NCI-H1417 (cell line): ENCODE results near the gene DLGAP1.
A peak's percentile ranks its signal among the peaks of the same experiment; 100 is the strongest.

Experiments used
- DNase-seq, 3 experiments: peaks; one replicate each; lab custom pipeline; 2025; lab: John Stamatoyannopoulos, UW

DLGAP1 gene

DNA sequence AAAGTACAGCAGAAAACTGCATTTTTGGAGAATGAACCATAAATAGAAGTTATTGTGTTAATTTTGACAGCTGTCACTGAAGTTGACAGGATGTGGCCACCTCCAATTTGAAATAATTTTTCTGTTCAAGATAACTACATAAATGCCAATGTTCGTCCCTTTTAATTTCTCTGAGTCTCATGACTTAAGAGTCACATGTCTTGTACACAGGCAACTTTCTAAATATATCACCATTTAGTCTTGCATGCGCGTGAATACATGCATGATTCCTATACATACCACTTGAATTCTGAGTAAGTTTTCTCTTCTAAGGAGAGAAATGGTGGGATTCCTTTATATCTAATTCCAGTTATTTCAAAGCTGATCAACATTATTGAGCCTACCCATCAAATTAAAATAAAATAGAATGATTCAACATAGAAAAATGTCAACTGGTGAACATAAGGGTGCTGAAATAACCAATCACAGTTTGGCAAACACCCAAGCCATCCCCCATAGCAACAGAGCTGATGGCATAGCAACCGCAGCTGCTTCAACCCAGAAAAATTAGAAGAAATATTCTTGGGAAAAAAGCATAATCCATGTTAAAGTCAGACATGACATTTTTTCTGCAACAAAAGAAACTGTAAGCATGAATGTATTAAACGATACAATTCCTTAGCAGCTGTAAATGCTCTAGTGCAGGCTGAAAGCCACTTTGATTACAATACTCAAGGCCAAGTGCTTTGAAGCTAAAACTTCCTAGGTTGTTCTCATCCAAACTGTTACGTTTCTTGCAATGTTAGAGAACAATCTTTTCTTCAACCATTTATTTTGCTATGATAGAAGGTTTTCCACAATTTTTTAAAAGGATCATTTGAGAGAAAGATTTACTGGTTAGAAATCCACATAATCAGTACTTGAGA is 282.7 kb downstream of the DLGAP1 start:
- no peak for DNase-seq

DNA sequence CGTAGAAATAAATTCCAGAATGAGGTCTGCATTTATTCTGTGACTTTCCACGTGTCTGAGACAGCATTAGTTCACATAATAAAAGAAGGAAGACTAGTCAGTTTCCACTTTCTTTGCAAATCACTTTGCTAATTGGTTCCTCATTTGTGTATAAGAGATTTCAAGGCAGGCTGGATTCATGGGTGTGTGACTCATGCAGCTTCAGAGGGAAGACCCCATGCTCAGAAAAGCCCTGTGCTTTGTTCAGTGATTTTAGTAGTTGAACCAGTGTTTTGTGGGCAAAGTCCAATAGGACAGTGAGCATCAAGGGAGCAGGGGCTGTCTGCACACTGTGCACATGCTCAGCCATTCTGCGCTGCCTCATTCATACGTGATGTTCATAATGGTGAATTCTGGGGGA is 297.8 kb downstream of the DLGAP1 start:
- no peak for DNase-seq

DNA sequence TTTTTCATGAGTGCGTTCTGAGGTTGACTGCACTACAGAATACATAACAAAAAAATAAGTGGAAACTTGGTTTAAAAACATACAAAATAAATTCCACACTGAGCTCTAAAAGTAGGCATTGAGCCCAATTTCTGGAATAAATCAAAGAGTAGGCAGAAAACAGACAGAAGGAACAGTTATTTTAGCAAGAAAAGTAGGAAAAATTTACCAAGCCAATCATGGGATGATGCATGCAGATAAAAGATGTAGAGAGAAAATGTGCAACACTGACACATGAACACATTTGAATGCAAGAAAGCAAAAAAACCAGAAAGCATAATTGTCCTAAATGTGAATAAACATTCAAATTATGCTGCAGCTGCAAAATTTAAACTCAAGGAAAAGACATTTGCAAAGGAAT is 308.3 kb downstream of the DLGAP1 start:
- no peak for DNase-seq

DNA sequence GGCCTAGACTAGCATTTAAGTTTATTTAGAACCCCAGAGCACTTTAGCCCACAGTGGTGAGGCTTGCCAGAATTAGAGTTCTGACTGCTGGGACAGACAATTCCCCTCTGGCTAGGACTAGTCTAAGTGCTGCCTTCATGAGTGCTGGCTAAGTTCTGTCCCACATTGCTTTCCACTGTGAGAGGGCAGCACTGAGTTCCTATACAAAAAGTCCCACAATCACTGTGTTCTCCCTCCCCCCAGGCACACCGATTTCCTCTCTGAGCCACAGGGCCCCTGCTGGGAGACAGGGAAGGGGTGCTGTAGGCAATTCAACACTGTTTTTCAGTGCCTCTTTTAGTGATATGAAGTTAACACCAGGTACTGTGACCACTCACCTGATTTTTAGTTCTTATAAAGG is 310.9 kb downstream of the DLGAP1 start:
- DNase-seq: no peak

DNA sequence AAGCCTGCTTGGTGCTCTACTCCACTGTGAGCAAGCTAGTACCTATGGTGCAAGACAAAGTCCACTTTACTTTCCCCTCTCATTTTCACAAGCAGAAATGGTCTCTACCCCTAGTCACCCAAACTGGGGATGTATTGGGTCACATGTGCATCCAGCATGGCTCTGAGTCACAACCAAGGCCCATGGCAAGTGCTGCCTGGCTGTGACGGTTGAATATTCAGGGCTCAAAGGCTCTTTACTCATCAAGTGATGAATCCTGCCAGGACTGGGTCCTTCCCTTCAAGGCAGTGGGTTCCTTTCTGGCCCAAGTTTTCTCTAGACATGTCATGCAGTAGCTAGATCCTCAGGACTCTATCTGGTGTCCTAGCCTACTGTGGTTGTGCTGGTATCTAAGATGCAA is 311.5 kb downstream of the DLGAP1 start:
- DNase-seq: no peak

DNA sequence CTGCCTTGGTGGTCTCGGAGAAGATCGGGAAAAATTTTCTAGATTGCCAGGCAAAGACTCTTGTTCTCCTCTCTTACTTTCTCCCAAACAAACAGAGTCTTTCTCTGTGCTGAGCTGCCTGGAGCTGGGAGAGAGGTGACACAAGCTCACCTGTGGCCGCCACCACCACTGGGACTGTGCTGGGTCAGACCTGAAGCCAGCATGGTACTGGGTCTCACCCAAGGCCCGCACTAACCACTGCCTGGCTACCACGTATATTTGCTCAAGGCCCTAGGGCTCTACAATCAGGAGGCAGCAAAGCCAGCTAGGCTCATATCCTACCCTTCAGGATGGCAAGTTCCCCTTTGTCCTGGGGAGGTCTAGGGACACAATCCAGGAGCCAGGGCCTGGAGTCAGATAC is 312.2 kb downstream of the DLGAP1 start:
- DNase-seq: no peak

DNA sequence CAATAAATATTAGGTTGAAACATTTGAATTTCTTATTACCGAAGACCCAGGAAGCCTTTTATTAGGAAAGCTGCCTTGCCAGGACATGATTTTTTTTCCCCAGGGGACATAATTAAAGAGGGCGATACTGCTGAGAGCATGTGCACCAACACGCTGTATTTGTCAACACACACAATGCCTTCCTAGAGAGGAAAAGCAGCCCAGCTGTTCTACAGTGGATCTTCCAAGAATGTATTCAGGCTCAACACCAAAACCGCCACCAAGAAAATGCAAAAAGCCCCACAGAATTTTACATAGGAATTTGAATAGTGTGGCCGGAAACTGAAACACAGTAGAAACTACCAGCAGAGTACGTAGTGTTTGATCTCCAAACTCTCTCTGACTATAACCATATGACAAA is 320.4 kb downstream of the DLGAP1 start:
- DNase-seq: peak in 1 of 3 experiments; percentile 27

DNA sequence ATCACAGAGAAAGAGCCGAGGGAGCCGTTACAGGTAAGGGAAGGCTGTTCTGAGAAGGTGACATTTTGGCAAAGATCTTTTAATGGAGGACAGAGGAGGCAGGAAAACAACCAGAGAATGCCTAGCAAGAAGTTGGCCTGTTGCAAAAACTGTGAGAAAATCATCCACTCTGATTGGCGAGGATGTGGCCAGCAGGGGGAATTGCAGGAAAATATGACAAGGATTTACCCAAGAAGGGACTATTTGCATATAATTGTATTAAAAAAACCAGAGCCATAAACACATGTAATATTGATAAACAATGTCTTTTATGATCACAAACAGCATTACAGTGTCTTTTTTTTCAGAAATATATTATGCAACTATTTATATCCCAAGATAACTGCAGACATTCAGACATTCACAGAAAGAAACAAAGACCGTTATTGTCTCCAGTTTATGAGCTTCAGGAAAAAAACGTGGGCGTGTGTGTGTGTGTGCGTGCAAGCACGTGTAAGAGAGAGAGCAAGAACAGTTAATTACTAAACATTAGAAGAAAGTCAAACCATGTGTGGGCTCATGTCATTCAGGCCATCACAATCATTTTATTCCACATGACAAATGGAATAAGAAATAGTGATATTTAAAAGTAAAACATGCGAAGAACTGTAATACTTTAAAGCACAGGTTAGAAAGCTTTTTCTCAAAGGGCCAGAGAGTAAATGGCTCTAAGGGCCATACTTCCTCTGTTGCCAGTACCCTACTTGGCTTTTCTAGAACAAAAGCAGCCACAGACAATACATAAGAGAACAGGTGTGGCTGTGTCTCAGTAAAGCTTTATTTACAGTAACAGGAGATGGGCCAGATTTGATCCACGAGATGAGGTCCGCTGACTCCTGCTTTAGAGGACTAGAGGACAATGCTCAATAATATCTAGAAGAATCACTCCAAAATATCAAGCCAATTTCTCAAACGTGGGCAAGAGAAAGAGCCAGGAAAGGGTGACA is 324.1 kb downstream of the DLGAP1 start:
- DNase-seq: no peak

DNA sequence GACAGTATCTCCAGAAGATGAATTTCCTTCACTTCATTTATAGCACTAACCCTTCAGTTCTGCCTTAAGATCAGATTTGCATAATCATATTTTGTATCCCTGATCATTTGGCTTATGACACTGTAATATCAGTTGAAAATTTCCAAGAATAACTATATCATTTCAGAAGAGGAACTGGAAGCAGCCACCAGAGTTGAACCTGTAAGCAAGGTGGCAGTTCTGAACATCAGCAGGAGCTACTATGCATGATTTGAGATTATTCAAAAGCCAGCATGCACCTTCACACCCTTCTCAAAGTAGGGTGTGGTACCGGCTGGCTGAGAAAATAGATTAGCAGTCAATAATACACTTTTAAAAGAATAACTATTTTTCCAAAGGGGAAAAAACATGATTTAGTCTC is 328.2 kb downstream of the DLGAP1 start:
- no peak for DNase-seq

DNA sequence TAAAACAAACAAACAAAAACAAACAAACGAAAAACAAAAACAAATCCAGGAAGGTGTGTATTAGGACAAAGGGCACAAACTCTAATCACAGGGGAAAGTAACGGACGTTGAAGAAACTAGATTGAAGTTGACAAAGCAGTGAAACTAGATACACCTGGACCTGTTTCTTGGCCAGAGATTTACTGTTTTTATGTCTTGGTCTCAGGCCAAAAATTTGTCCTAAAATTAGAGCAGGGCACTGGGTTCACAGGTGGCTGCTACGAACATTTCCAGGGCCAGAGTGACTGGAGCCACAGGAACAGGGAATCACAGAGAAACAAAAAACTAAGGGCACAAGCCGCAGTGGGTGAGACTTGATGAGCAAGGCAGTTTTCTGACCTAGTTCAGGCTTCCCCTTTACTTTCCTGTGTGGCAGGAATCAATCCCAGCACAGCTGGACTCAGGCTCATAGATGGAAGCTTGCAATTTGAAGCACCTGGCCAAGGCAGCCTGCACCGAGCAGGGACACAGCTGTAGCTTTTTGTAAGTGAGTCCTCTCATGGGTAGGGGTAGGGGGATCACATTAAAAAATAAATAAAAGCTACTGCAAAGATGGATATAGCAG is 329.4 kb downstream of the DLGAP1 start:
- DNase-seq: no peak

DNA sequence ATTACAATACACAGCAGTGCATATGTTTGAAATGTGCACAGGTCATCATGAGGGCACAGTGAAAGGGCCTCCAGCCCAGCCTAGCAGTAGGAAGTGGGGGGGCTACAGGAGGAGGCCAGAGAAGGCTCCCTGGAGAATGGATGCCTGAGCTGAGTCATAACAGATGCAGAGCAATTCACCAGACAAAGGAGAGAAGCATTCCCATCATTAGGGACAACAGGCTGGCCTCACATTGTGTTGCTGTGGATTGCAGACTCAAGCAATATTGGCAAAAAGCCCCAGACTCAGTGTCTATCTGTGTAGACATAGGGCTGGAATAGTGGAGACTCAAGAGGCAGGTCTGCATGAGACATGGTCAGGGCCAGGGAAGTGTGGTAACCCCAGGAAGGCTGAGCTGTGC is 329.9 kb downstream of the DLGAP1 start:
- no peak for DNase-seq

DNA sequence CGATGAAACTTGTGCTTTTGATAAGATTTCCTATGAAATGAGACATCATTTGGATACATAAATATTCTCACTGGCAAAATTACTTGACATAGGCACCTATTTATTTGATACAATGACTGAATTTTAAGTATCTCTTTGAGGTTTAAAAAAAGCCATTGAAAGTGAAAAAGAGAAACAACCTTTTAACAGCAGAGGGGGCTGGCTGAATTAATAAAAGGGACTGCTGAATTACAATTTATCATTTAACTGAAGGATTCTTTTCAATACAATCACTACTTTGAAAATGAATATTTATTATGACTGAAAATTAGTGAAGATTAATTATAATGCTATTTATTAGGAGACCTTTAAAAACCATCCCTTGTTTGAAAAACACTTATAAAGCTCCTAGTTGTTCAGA is 335.3 kb downstream of the DLGAP1 start:
- DNase-seq: no peak

DNA sequence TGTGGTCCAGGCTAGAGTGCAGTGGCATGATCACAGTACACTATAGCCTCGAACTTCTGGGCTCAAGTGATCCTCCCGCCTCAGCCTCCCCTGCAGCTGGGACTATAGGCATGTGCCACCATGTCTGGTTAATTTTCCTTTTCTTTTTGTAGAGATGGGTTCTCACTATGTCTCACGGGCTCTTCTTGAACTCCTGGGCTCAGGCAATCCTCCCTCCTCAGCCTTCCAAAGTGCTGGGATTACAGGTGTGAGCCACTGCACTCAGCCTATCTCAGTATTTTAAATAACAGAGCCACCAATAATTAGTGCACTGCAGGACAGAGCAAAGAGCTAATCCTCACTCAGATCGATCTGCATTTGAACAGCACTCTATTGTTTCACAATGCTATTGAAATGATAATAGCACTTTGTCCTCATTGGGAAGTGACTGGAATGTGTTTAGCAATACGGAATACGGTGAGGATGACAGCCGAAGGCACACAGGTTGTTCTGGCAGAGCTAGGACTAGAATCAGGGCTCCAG is 335.9 kb downstream of the DLGAP1 start:
- DNase-seq: no peak

DNA sequence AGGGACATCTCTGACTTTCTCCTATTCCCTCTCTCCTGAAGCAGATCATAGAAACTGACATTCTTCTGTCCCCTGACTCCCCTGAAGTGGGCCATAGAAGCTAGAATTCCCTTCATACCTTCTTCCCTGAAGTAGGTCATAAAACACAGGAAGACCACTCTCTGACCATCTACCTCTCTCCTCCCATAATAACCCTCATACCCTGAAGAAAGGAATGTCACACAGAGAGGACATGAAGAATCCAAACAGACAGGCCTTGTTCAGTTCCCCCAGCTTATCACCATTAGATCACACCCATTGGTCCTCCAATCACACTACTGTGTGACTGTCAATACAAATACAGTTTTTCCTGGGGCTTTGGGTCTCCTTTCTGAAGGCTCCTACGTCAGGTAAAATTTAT is 347.1 kb downstream of the DLGAP1 start:
- no peak for DNase-seq

DNA sequence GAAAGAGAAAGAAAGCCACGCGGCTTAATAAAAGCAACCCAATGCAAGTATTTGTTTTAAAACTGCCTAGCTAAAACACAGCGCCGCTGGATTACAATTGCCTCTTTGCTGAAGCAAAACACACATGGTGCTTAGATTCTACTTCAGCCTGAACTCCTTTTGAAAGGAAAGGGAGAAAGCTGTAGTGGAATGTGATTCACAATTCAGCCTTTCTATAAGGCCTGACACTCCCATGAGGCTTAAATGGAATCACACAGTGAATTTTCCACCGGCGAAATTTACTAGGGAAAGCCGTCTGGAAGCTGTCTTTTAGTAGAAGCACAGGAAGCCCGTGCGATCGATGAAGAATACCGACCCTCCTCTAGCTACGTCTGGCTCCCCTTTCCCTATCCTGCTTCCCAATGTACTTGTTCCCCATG is 348.0 kb downstream of the DLGAP1 start:
- DNase-seq: no peak

DNA sequence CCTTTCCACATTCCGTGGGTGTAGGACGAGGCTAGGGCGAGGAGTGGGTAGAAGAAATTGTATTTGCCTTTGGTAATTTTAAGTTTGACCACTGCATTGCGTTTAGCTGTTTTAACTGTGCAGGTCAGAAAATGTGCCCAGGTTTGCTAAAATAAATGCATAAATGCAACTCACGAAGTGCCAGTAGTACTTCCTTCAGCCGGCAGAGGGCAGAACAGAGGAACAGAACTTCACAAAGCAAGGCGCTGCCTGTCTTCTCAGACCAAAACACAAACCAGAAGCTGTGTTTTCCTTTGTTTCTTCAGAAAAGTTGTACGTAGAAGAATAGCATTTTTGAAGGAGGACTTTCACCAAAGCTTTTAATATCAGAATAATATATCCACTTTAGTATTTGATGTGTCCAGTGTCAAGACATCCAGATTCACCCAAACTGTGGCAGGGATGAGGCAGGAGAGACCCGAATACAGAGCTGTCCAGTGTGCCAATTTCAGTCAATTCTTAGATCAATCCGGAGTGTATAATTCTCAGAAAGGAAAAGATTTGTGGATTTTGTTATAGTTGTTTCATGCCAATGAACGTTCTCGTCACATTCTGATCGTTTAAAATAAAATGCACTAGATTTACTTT is 348.6 kb downstream of the DLGAP1 start:
- peak; percentile 50 to 75 (median 61) for DNase-seq

DNA sequence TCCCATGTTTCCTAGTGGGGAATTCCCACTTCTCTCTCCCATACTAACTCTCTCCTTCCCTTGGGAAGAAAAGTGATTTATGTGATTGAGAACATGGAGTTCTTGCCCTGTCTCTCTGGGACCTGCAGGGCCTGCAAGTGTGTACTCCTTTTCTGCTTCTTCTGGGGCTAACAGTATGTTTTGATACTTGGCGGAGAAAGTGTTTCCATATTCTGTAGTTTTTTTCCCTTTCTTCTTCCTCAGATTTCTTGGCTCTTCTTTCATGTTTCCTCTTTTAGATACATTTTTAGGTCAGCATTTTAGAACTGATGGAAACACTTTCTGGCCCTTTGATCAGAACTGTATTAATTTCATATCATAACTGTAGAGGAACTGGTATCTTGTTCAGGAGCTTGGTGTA is 352.2 kb downstream of the DLGAP1 start:
- no peak for DNase-seq

DNA sequence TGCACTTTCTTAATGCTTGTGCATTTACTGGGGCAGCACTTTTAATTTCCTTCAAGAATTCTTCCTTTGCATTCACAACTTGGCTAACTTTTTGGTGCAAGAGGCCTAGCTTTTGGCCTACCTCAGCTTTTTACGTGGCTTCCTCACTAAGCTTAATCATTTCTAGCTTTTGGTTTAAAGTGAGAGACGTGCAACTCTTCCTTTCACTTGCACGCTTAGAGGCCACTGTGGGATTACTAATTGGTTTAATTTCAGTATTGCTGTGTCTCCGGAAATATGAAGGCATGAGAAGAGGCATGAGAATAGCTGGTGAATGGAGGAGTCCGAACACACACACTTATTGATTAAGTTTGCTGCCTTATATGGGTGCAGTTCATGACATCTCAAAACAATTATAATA is 354.1 kb downstream of the DLGAP1 start:
- no peak for DNase-seq

DNA sequence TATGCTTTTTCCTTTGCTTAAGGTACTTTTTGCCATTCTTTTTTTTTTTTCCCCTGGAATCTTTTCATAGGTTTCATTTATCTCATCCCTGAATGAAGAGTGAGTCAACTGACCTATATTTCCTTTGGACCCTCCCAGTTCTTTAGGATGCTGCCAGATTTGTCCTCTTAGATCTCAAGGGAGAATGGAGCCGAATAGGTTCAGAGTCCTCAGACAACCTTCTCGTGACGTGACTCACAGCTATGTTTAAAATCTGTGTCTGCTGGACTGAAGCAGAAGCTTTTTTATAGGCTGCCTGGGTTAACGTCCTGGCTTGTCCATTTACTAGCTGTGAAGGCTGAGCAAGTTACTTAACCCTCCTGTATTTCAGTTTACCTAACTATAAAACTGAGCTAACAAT is 358.6 kb downstream of the DLGAP1 start:
- DNase-seq: no peak

DNA sequence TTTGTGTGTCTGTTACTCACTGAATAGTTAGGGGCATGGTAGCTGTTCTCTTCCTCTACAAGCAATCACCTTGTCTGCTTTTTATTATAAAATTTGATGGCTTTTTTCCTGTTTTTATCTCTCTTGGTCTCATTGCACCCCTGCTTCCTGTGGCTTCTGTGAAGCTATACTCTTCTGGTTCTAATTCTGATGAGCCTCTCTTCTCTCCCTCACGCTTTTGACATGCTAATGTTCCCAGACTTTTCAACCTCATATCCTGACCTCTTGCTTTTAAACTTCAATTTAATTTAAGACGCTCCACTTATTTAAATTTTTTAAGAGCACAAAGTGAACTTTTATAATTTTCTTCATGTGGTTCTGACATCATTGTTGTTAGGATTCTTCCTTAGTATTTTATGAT is 361.4 kb downstream of the DLGAP1 start:
- no peak for DNase-seq

DNA sequence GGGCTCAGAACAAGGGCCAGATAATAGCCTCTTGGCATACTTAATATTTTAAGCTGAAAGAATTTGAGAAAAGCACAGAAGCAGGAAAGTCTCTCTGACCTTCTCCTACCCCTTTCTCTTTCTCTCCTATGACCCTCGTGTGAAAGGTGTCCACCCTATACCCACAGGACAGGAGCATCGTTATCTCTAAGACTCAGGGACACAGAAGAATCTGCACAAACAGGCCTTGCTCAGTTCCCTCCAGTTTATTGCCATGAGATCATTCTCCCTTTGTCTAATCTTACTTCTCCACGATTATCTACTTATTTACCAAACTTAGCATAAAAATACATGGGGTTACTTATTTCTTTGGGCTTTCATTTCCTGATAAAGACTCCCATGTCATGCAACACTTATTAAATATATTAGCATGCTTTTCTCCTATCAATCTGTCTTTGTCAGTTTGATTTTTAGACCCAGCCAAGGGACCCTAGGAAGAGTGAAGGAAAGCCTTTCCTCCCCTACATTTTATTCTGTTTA is 370.7 kb downstream of the DLGAP1 start:
- DNase-seq: no peak

DNA sequence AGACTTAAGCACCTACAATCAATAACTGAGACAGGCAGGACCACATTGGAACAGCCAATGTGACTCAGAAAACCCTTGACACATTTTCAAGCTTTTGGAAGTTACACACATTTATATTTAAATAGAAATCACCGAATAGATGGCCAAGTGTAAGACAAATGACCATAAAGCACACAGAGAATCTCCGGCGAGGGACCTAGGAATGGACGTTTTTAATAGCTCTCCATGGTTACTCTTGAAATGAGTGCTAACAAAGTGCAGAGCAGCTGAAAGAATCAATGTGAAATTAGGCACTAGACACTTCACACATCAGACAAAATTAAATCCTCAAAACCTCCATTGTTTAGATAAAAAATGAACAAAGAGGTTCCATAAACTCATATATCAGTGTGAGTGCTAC is 376.9 kb downstream of the DLGAP1 start:
- no peak for DNase-seq
